Lower leg skin (tissue), 3 donors: ENCODE results near the gene COX7A2.

Source experiments
- POLR2A ChIP-seq, 2 donors: fragments of 450-650 bp; IDR thresholded peaks; one replicate each; pipeline ENCODE4 v1.6.1; 2016 to 2017; ENCODE audit warnings: antibody characterized with exemption in 2 of 2, mild to moderate bottlenecking in 1 of 2, moderate library complexity in 1 of 2
- TF ChIP-seq, protein P1 (sequence below), 3 donors: fragments of 450-650 bp; IDR thresholded peaks; one replicate each; pipeline ENCODE4 v1.5.1; 2016; ENCODE audit warnings: antibody characterized with exemption in 3 of 3, mild to moderate bottlenecking in 3 of 3, moderate library complexity in 2 of 3

DNA sequence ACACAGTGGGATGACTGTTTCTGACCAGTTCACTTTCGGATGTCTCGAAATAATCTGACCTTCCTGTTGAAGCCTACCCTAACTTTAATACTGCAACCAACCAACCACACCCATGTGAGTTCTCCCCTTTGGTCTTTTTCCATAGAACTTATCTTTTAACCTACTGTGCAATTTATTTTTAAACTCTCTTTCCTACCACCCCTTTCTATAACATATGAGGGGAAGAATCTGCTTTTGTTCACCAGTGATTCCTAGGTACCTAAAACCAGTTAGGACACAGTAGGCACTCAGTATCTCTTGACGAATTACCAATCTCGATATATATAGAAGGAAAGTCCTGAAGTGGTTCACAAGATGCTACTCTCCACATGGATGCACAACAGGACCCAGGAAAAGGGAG, 7.0 kb downstream of the COX7A2 start:
- TF ChIP-seq, protein P1, sequence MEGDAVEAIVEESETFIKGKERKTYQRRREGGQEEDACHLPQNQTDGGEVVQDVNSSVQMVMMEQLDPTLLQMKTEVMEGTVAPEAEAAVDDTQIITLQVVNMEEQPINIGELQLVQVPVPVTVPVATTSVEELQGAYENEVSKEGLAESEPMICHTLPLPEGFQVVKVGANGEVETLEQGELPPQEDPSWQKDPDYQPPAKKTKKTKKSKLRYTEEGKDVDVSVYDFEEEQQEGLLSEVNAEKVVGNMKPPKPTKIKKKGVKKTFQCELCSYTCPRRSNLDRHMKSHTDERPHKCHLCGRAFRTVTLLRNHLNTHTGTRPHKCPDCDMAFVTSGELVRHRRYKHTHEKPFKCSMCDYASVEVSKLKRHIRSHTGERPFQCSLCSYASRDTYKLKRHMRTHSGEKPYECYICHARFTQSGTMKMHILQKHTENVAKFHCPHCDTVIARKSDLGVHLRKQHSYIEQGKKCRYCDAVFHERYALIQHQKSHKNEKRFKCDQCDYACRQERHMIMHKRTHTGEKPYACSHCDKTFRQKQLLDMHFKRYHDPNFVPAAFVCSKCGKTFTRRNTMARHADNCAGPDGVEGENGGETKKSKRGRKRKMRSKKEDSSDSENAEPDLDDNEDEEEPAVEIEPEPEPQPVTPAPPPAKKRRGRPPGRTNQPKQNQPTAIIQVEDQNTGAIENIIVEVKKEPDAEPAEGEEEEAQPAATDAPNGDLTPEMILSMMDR (IDR thresholded peaks at IDR 0.05): no peak
- no peak for TF ChIP-seq POLR2A (IDR thresholded peaks at IDR 0.05)
